Activated naive CD8-positive, alpha-beta T cell (primary cell): Measurements from ENCODE around the gene NEXN.

Experiments
- H3K27ac Mint-ChIP-seq: one replicate; pipeline ENCODE4 v1.8.0; 2021; ENCODE audit warnings: mixed read lengths
- H3K27me3 Mint-ChIP-seq: one replicate; pipeline ENCODE4 v1.8.0; 2021; ENCODE audit warnings: mixed read lengths
- H3K36me3 Mint-ChIP-seq: one replicate; pipeline ENCODE4 v1.8.0; 2021; ENCODE audit warnings: mixed read lengths
- H3K4me1 Mint-ChIP-seq: one replicate; pipeline ENCODE4 v1.8.0; 2021; ENCODE audit warnings: low read depth, mixed read lengths
- H3K4me3 Mint-ChIP-seq: one replicate; pipeline ENCODE4 v1.8.0; 2021; ENCODE audit warnings: mild to moderate bottlenecking, mixed read lengths
- H3K9me3 Mint-ChIP-seq: one replicate; pipeline ENCODE4 v1.8.0; 2021; ENCODE audit warnings: low read depth, mixed read lengths

NEXN gene

DNA sequence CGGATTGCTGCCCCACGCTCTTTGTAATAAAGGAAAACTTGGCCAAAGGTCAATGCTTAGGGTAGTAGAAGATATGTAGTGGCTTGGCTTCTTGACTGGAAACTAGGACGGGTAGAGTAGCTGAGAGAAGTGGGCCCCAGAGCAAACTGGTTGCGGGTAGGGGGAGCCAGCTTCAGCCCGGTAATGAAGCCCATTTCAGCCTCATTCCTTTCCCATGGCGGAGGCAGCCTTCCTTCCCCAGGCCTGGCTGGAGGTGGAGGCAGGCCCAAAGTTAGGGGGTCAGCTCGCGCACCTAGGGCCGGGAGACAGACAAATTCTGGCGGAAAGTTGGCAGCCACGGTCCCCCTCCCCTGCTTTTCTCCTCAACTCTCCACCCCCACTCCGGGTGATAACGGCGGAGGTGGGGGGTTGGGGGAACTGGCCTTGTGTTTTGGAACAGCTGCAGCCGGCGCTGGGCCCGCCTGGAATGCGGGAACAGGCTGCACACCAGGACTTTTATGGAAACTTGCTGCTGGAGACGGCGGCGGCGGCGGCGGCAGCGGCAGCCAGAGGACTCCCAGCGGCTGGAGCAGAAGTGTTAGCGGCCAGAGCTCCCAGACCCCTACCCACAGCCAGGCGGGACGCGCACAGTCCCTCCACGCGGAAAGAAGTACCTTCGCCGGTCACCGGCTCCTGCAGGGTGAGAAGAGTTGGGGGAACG, at the start of gene NEXN:
TSS of gene NEXN (plus strand) at position 544 of the 700 bp plus-strand sequence. CDS start 27,483 bp downstream, outside the sequence.
- H3K27ac Mint-ChIP-seq = no peak within 1 kb of the TSS
- H3K27me3 Mint-ChIP-seq = peaks cover 10% of the 10 kb centered on the region
- peaks cover 17% of the 10 kb centered on the region for H3K36me3 Mint-ChIP-seq
- peak within 1 kb of the TSS; percentile 83 for H3K4me3 Mint-ChIP-seq
- no peaks in the 10 kb centered on the region for H3K9me3 Mint-ChIP-seq
- peaks cover 7% of the 10 kb centered on the region for H3K4me1 Mint-ChIP-seq

DNA sequence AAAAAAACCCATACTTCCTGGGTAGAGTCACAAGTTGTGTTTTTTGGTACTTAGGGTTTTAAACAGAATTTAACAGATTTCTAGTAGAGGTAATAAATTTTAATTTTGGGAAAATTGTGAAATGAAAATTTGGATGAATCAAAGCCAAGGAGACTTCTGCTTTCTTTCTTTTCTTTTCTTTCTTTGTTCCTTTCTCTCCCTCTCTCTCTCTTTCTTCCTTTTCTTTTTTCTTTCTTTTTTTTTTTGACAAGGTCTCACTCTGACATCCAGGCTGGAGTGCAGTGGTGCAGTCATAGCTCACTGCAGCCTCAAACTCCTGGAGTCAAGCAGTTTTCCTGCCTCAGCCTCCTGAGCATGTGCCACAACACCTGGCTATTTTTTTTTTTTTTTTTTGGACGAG, 46.9 kb upstream of the NEXN start:
- Mint-ChIP-seq H3K36me3 (peaks cover 9% of the 10 kb centered on the region), H3K4me1 (peaks cover 3% of the 10 kb centered on the region), H3K27me3 (no peaks in the 10 kb centered on the region), H3K27ac (no peak overlapping the region), H3K9me3 (no peaks in the 10 kb centered on the region), H3K4me3 (no peak overlapping the region)

DNA sequence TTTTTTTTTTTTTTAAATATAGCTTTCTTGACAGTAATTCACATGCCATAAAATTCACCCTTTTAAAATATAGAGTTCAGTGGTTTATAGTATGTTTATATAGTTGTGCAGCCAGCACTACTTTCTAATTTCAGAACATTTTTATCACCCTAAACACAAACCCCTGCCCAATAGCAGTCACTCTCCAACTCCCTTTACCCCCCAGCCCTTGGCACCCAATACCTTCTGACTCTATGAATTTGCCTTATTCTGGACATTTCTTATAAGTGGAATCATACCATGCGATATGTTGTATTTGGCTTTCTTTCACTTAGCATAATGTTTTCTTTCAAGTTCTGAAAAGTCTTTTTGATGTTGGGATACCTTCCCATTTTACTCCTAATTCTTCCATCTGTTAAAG, 42.5 kb upstream of the NEXN start:
- Mint-ChIP-seq H3K36me3 (peaks cover 13% of the 10 kb centered on the region), H3K27ac (no peak overlapping the region), H3K4me1 (peaks cover 3% of the 10 kb centered on the region), H3K9me3 (no peaks in the 10 kb centered on the region), H3K4me3 (no peak overlapping the region), H3K27me3 (no peaks in the 10 kb centered on the region)

DNA sequence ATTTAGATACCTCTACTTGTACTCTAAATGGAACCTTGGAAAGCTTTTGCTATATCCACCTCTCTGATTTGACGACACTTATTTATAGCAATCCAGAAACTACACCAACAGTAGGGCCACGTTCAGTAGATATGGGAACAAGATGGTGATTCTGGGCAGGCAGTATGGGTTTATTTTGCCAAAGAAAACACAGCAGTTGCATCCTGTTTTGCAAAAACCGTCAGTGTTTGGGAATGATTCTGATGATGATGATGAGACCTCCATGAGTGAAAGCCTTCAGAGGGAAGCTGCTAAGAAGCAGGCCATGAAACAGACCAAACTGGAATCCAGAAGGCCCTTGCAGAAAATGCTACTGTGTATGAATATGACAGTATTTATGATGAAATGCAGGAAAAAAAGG, 41.5 kb upstream of the NEXN start:
- Mint-ChIP-seq H3K27ac (no peak overlapping the region), H3K27me3 (no peaks in the 10 kb centered on the region), H3K4me1 (peaks cover 3% of the 10 kb centered on the region), H3K9me3 (no peaks in the 10 kb centered on the region), H3K36me3 (peaks cover 13% of the 10 kb centered on the region), H3K4me3 (no peak overlapping the region)

DNA sequence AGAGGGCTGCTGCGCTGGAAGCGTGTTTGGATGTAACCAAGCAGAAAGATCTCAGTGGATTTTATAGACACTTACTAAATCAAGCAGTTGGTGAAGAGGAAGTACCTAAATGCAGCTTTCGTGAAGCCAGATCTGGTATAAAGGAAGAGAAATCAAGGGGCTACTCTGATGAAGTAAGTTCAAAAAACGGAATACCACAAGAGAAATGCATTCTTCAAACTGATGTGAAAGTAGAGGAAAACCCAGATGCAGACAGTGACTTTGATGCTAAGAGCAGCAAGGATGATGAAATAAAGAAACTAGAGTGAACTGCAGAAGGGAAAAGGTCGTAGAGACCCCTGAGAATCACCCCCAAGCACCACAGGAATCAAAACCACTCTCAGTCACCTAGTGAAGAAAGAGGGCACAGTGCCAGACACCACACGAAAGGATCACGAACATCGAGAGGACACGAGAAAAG, 40.8 kb upstream of the NEXN start:
- H3K4me3 Mint-ChIP-seq = no peak overlapping the region
- peaks cover 3% of the 10 kb centered on the region for H3K4me1 Mint-ChIP-seq
- peaks cover 13% of the 10 kb centered on the region for H3K36me3 Mint-ChIP-seq
- no peak overlapping the region for H3K27ac Mint-ChIP-seq
- no peaks in the 10 kb centered on the region for H3K27me3 Mint-ChIP-seq
- H3K9me3 Mint-ChIP-seq = no peaks in the 10 kb centered on the region

DNA sequence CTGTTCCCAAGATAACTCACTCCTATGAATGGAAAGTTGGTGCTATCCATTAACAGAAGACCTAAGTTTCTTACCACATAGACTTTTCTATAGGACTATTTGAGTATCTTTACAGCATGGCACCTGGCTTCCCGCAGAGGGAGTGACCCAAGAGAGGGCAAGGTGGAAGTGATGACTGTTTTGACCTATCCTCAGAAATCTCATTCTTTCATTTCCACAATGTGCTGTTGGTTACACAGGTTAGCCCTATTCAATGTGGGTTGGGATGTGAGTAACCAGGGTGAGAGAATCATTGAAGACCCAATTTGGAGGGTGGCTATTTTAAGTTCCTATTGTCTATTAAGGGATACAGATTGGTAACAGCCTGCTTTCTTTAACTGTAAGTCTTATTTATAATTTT, 38.3 kb upstream of the NEXN start:
- peaks cover 25% of the 10 kb centered on the region for H3K36me3 Mint-ChIP-seq
- H3K9me3 Mint-ChIP-seq = no peaks in the 10 kb centered on the region
- H3K4me3 Mint-ChIP-seq = no peak overlapping the region
- no peak overlapping the region for H3K27ac Mint-ChIP-seq
- no peaks in the 10 kb centered on the region for H3K27me3 Mint-ChIP-seq
- H3K4me1 Mint-ChIP-seq = peaks cover 3% of the 10 kb centered on the region

DNA sequence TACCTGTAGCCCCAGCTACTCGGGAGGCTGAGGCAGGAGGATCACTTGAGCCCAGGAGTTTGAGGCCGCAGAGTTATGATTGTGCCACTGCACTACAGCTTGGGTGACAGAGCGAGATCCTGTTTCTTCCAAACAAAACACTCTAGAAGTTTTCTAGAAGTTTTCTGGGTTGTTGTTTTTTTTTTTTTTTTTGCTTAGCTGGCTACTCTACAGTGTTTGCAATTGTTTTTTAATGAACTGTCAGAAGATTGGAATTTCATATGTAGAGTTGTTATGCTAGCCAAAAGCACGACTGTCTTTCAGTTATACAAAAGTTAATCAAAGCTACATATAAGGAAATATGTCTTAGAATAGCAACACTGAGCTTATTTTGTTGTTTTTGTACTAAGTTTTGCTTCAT, 30.9 kb upstream of the NEXN start:
- Mint-ChIP-seq H3K9me3 (peaks cover 13% of the 10 kb centered on the region), H3K27me3 (no peaks in the 10 kb centered on the region), H3K4me1 (peaks cover 12% of the 10 kb centered on the region), H3K36me3 (peaks cover 44% of the 10 kb centered on the region), H3K4me3 (no peak overlapping the region), H3K27ac (no peak overlapping the region)

DNA sequence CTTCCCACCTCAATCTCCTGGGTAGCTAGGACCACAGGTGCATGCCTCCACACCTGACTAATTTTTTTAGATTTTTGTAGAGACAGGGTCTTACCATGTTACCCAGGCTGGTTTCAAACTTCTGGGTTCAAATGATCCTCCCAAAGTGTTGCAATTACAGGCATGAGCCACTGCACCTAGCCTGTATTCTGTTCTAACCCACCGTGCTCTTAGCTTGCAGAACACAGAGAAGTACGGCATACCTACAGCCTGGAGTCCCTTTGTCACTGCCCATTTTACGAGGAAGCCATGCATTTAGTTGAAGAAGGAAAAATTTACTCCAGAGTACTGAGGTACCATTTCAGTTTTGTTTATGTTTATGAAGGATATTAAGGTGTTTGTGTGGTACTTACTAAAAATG, 29.7 kb upstream of the NEXN start:
- peaks cover 13% of the 10 kb centered on the region for H3K9me3 Mint-ChIP-seq
- no peak overlapping the region for H3K27ac Mint-ChIP-seq
- peaks cover 12% of the 10 kb centered on the region for H3K4me1 Mint-ChIP-seq
- H3K36me3 Mint-ChIP-seq = peaks cover 44% of the 10 kb centered on the region
- H3K4me3 Mint-ChIP-seq = no peak overlapping the region
- no peaks in the 10 kb centered on the region for H3K27me3 Mint-ChIP-seq

DNA sequence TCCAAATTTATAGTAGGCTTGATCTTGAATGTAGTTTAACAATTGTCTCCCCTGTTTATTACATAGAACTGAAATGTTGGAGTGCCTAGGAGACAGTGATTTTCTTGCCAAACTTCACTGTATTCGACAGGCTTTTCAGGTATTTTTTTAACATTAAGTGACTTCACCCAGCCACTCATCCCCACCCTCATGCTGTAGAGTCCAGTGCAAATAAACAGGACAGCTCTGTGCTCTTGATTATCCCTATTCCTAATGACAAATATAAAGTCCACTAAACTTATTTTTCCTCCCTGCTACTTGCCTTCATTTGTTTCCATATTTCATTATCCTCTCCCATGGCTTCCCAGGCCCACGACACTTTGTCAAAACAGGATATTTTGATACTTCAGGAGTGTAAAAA, 29.2 kb upstream of the NEXN start:
- no peak overlapping the region for H3K4me3 Mint-ChIP-seq
- peaks cover 13% of the 10 kb centered on the region for H3K9me3 Mint-ChIP-seq
- H3K36me3 Mint-ChIP-seq = peaks cover 39% of the 10 kb centered on the region
- H3K27me3 Mint-ChIP-seq = no peaks in the 10 kb centered on the region
- peaks cover 12% of the 10 kb centered on the region for H3K4me1 Mint-ChIP-seq
- no peak overlapping the region for H3K27ac Mint-ChIP-seq

DNA sequence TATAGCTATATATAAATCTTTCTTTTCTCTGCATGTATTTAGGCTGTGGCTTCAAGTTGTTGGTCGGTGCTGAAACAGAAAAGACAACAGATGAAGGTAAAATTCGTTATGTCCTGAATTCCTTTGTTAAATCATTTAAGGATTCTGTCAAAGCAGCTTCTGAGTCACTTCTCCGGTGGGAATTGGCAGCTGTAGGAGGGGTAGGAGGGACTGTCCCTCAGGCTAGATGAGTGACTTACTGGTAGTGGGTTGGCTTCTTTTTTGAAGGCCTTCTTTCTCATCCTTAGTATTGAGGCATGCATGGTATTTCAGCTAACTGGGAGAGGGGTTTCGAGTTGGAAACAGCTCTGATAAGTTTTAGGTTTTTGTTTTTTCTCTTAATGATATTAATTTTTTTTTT, 22.1 kb upstream of the NEXN start:
- Mint-ChIP-seq H3K27me3 (no peaks in the 10 kb centered on the region), H3K36me3 (peaks cover 13% of the 10 kb centered on the region), H3K4me3 (no peak overlapping the region), H3K9me3 (no peaks in the 10 kb centered on the region), H3K4me1 (no peaks in the 10 kb centered on the region), H3K27ac (no peak overlapping the region)

DNA sequence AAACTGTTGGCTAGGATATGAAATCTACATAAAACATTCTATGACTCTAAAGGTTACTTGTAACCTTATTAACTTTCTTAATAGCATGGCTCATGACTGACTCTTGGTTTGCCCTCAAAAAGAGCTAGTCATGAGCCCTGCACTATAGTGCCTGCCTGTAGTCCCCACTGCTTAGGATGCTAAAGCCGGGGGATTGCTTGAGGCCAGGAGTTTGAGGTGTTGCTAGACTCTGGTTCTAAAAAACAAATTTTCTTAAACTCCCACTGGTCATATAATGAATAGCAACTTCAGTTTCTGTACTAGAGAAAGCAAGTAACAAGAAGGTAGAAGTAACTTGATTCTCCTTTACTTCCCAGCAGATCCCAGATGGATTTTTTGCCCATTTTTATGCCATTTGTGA, 15.8 kb upstream of the NEXN start:
- H3K4me1 Mint-ChIP-seq = no peaks in the 10 kb centered on the region
- no peaks in the 10 kb centered on the region for H3K9me3 Mint-ChIP-seq
- H3K27me3 Mint-ChIP-seq = no peaks in the 10 kb centered on the region
- no peak overlapping the region for H3K4me3 Mint-ChIP-seq
- H3K27ac Mint-ChIP-seq = no peak overlapping the region
- H3K36me3 Mint-ChIP-seq = peaks cover 15% of the 10 kb centered on the region

DNA sequence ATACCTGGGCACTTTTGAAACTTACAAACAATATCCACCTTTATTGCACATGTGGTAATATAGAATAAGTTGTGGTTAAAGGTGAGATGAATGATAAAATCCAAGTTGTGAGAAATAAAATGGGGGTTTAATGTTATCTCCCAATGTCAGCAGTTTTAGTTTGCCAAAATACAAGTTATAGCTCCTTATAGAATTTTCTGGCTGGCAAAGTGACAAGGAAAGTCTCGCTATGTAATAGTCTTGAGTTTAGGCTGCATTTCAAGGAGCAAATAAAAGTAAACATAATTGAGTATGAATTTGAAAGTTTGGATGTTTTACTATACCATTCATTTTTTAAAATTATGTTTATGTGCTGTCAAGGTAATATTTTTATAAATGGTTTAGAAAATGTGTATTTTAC, 15.0 kb upstream of the NEXN start:
- no peak overlapping the region for H3K27ac Mint-ChIP-seq
- no peak overlapping the region for H3K4me3 Mint-ChIP-seq
- no peaks in the 10 kb centered on the region for H3K27me3 Mint-ChIP-seq
- H3K36me3 Mint-ChIP-seq = peaks cover 16% of the 10 kb centered on the region
- H3K9me3 Mint-ChIP-seq = no peaks in the 10 kb centered on the region
- no peaks in the 10 kb centered on the region for H3K4me1 Mint-ChIP-seq

DNA sequence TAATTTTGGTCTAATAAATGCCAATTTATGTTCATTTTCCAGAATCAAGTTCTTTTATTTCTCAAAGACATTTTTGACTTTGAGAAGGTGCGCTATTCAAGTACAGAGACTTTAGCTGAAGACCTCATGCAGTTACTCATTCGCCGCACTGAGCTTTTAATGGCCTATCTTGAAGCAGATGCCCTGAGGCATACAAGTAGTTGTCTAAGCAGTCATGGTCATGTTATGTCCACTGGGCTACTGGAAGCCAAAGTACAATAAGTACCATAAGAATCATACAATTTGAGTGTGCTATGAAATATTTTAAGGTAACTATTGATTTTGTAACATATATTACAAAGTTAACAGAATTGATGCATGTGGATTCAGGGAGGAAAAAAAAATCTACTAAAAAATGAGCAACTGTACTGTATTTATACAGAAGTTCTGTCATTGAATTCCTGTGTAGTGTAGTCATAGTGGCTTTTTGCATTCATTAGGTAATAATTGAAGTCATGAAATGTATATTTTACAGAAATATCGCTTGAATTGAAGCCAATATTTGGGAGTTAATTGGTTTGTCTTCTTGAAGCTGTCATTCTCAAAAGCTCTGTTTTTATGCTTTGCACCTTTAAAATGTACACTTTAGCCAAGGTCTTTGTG, 13.5 kb upstream of the NEXN start:
- Mint-ChIP-seq H3K27ac (no peak overlapping the region), H3K9me3 (no peaks in the 10 kb centered on the region), H3K36me3 (peaks cover 14% of the 10 kb centered on the region), H3K4me1 (peaks cover 5% of the 10 kb centered on the region), H3K4me3 (no peak overlapping the region), H3K27me3 (no peaks in the 10 kb centered on the region)

DNA sequence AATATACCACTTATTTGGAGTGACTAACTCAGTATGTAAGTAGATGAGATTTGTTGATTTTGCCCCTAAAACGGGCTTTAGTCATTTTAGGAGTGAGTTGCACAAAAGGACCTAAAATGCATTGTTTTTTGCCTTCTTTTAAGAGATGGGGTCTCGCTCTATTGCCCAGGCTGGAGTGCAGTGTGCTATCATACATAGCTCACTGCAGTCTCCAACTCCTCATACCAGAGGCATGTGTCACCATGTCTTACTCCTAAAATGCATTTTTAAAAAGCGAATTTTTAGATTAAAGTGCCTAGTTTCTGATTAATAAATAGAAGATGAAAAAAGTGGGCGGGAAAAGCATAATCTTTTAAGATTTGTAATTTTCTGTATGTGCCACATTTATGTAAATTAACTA, 11.5 kb upstream of the NEXN start:
- Mint-ChIP-seq H3K9me3 (no peaks in the 10 kb centered on the region), H3K27me3 (no peaks in the 10 kb centered on the region), H3K36me3 (peaks cover 14% of the 10 kb centered on the region), H3K4me1 (peaks cover 17% of the 10 kb centered on the region), H3K27ac (no peak overlapping the region), H3K4me3 (no peak overlapping the region)

DNA sequence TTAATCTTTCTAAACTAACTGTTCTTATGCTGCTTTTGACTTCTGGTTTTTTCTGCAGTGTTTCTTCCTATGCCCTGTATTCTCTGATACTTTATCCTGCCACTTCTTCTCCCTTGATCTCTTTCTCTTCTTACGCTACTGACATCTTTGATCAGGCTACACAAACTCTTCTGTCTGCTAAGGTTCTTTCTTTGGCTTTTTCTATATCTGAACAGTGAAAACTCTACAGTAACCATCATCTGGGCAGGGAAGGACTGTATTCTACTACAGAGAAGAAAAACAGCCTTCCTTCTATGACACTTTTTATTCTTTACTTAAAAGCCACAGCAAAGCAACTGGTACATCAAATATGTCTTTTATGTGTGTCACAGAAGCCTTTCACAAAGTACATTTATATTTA, 7.4 kb upstream of the NEXN start:
- peaks cover 2% of the 10 kb centered on the region for H3K27me3 Mint-ChIP-seq

DNA sequence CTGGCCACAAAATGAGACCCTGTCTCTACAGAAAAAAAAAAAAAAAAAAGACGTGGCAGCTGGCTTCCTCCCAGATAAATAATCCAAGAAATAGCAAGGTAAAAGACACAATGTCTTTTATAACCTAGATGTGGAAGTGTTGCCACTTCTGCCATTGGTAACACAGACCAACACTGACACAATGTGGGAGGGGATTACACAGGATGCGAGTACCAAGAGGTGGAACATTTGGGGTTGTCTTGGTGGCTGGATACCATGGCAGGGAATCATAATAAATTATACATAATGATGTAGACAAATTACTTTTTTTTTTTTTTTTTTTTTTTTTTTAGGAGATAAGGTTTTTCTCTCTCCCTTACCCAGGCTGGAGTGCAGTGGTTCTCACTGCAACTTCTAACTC, 6.0 kb upstream of the NEXN start:
- Mint-ChIP-seq H3K36me3 (peaks cover 13% of the 10 kb centered on the region), H3K27me3 (peaks cover 2% of the 10 kb centered on the region), H3K9me3 (no peaks in the 10 kb centered on the region), H3K27ac (no peak overlapping the region), H3K4me3 (no peak overlapping the region), H3K4me1 (peaks cover 19% of the 10 kb centered on the region)

More for the DNA sequence above, 7.4 kb upstream of the NEXN start:
- Mint-ChIP-seq H3K4me1 (peaks cover 19% of the 10 kb centered on the region), H3K27ac (peak overlapping the region; percentile 12), H3K4me3 (no peak overlapping the region), H3K36me3 (peaks cover 13% of the 10 kb centered on the region), H3K9me3 (no peaks in the 10 kb centered on the region)
